ENCODE results near the gene WTIP.

DNA sequence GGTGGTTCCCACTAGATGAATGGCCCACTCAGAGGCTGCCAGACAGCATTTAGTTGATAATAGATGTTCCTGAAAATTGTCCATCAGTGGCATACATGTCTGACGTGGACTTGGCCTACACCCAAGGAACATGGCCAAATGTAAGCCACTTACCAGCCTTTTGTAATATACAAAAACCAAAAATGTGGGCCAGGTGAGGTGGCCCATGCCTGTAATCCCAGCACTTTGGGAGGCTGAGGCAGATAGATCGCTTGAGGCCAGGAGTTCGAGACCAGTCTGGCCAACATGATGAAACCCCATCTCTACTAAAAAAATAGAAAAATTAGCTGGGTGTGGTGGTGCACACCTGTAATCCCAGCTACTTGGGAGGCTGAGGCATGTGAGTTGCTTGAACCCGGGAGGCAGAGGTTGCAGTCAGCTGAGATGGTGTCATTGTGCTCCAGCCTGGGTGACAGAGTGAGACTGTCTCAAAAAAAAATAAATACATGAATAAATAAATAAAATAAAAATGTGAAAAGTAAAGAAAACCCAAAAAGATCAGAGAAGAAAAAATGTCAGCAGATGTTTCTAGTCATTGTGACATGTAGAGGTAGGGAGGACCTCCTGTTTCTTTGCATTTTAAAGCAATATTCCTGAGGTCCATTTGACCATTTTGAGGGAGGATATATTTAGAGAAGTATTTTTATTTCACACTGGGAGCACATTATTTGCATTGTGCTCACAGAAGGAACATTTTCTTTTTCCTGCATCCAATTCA is 7.1 kb upstream of the WTIP start:
- TF ChIP-seq POLR2AphosphoS5 (IDR thresholded peaks at IDR 0.05; ENCODE audit: low read depth, low read length), result no peak
- TF ChIP-seq TAF1 (IDR thresholded peaks at IDR 0.05; ENCODE audit: borderline replicate concordance, insufficient read depth, low read length), result no peak
